Measurements from ENCODE around the gene CCDC159.

Gene CCDC159

GRCh38 chr19:11399667-11400066 is 53.3 kb downstream of the CCDC159 start:
- DNase-seq = no peak

GRCh38 chr19:11400798-11401197 is 54.5 kb downstream of the CCDC159 start:
- DNase-seq = no peak

GRCh38 chr19:11401808-11402543 is 55.7 kb downstream of the CCDC159 start:
- DNase-seq = no peak
